ENCODE measurements around the gene ENO4.

The ENO4 gene

DNA sequence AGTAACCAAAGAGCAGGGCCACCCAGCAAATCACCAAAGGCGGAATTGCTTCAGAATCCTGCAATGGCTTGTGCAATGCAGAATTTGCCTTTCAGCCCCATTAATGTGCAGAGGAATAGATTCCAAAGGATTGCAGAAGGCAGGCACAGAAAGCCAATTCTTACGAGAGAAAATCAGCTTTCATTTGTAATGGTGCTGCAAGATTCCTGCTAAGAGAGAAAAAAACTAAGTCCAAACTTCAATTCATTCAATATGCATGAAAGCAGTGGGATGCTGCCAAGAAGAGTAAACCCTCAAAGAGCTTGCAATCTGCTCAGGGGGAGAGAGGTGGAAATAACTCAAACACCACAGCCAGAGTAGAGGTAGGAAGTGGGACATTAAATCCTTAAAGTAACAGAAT, 70.4 kb downstream of the ENO4 start:
- DNase-seq, result no peak

DNA sequence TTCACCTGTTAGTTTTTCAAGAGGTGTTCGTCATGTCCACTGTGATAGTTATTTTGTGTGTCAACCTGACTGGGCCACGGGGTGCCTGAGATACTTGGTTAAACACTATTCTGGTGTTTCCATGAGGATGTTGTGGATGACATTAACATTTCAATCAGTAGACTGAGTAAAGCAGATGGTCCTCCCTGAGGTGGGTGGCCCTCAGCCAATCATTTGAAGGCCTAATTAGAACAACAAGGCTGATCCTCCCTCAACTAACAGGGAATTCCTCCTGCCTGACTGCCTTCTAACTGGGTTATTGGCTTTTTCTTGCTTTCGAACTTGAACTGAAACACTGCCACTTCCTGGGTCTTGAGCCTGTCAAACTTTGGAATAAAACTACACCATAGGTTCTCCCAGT, 75.8 kb downstream of the ENO4 start:
- DNase-seq, result no peak

DNA sequence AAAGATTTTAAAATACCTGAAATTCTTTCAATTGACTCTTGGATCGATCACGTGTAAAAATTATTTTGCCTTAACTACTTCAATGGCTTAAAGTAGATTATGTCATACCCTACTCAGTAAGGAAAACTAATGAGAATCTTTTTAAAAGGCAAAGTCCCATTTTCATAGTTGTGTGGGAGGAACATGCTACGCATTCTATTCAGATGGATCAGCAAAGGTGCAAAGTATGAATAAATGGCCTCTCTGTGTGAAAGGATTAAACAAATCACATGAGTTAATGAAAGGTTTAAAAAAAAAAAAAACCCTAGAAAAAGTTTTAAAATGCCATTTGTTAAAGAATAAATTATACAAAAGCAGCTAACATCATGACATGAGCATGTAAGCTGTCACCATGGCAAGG, 77.1 kb downstream of the ENO4 start:
- no peak for DNase-seq

DNA sequence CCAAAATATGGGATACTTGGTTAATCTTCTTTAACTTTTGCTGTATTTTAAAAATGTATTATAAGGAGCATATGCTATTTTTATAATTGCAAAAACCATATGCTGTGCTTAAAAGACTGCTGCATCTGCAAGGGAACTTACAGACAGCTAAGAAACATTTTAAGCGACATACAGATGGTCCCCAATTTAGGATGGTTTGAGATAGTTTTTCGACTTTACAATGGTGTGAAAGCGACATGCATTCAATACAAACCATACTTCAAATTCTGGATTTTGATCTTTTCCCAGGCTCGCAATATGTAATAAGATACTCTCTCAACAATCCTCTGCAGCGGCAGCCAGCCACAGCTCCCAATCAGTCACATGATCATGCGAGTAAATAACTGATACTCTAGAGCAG, 82.5 kb downstream of the ENO4 start:
- no peak for DNase-seq
